Astrocyte of the hippocampus (primary cell): Measurements from ENCODE around the gene EID3.
A peak's percentile ranks its signal among the peaks of the same experiment; 100 is the strongest.

ENCODE experiments used
- DNase-seq: peaks from one replicate; pipeline ENCODE4 v3.0.0; 2011; ENCODE audit warnings: low read depth, low spot score

The EID3 gene

GRCh38 chr12:104290320-104290719 is 13.2 kb upstream of the EID3 start:
- no peak for DNase-seq

- no peak for DNase-seq
Observed at GRCh38 chr12:104290855-104291254, 12.7 kb upstream of the EID3 start.

- DNase-seq, result peak; percentile 44
Observed at GRCh38 chr12:104291867-104292524, 11.5 kb upstream of the EID3 start.

- DNase-seq, result peak; percentile 47
Observed at GRCh38 chr12:104292872-104293794, 10.4 kb upstream of the EID3 start.

- DNase-seq, result peak; percentile 58
Observed at GRCh38 chr12:104294158-104294859, 9.2 kb upstream of the EID3 start.

- no peak for DNase-seq
Observed at GRCh38 chr12:104294927-104295668, 8.4 kb upstream of the EID3 start.

GRCh38 chr12:104295954-104296353 is 7.6 kb upstream of the EID3 start:
- DNase-seq, result no peak

- no peak for DNase-seq
Observed at GRCh38 chr12:104296718-104297117, 6.8 kb upstream of the EID3 start.

GRCh38 chr12:104297477-104298113 is 5.9 kb upstream of the EID3 start:
- DNase-seq, result peak; percentile 31

GRCh38 chr12:104299842-104300481 is 3.6 kb upstream of the EID3 start:
- DNase-seq, result peak; percentile 32

GRCh38 chr12:104304261-104305009 is 896 bp downstream of the EID3 start:
- DNase-seq, result no peak

GRCh38 chr12:104305349-104305748 is 1.8 kb downstream of the EID3 start:
- no peak for DNase-seq

GRCh38 chr12:104306376-104306775 is 2.8 kb downstream of the EID3 start:
- DNase-seq, result no peak

GRCh38 chr12:104306943-104307654 is 3.6 kb downstream of the EID3 start:
- no peak for DNase-seq

GRCh38 chr12:104307655-104308000 is 4.1 kb downstream of the EID3 start:
- DNase-seq, result no peak

- DNase-seq, result no peak
Observed at GRCh38 chr12:104309446-104309993, 6.0 kb downstream of the EID3 start.

GRCh38 chr12:104310751-104311633 is 7.5 kb downstream of the EID3 start:
- DNase-seq, result no peak

- no peak for DNase-seq
Observed at GRCh38 chr12:104312202-104312601, 8.7 kb downstream of the EID3 start.
